Fibroblast of skin of left quadriceps (primary cell): ENCODE results near the gene MYBBP1A.
"Not testable (repeated sequence)": the region's sequence is repeated elsewhere in the genome, so short reads cannot be mapped to it uniquely, and the experiment has no call there.

Source experiments
- DNase-seq, 2 experiments: peaks; one replicate each; pipeline ENCODE4 v3.0.0-alpha.2; 2013; ENCODE audit warnings: low read depth in 2 of 2

MYBBP1A gene

DNA sequence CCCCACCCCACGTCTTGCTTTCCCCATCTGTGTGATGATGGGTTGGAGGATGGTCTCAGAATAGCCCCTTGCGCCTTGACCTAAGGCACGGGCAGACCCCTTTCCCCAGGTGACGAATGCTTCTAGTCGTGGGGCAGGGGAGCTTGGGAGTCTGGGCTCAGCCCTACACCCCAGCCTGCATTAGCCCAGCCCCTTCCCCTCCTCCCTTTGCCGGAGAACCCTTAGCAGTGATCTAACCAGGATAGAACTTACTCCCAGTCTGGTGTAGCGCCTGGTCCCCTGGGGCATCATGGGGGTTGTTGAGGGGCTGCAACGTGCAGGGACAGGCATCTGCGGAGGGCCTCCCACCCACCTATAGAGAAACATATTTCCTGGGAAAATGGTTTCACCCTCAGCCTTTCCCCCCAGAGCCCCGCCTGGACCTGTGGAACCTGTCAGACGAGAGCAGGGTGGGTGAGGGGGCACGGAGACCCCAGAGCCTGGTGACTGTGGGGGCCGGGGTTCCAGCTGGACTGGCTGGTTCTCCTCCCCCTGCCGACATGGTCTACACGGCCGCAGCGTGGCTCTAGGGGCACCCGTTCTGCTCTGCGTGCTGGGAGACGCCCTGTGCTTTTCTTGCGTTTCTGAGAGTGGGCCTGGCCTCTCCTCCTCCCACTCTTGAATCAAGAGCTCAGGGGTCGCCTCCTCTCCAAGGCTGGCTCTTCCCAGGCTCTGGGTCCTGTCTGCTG is 33.9 kb upstream of the MYBBP1A start:
- DNase-seq = no peak

DNA sequence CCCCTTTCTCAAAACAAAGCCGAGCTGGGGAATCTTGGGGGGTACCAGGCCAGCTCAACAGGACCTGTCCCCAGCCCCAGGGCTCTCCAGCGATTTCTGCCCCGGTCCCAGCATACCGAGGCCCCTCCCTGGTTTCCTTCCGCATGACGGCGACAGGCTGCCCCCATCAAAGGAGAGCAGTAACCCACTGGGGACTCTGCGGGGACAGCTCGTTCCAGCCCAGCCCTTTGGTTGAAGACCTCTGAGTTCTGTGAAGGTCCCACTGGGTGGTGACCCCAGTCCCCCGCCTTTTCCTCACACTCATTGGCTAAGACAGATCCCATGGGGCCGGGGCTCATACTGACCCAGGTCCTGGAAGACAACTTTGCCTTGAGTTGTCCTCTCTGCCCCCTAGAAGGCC is 33.2 kb upstream of the MYBBP1A start:
- no peak for DNase-seq

- no peak for DNase-seq
These were observed 32.6 kb upstream of the MYBBP1A start for GRCh38 chr17:4587803-4588202.

GRCh38 chr17:4587195-4587594 is 32.0 kb upstream of the MYBBP1A start:
- DNase-seq = no peak

DNA sequence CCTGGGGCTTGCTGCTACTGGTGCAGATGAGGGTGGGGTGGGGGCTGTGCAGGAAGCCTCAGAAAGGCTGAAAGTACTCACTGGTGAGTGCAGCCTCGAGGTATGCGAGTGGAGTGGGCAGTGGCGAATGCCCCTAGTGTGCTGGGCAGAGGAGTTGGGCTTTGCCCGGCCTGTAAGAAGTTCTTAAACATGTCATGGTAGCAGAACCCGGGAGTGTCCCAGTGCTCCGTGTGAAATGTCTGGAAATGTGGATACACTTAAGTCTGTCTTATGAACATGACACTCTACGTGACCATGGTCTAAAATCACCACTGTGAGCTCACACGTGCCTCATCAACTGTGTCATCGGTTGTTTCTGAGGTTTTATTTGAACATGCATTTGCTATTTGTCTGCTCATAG is 30.9 kb upstream of the MYBBP1A start:
- DNase-seq = no peak

- DNase-seq = no peak
These were observed 30.4 kb upstream of the MYBBP1A start for GRCh38 chr17:4585638-4585994.

DNA sequence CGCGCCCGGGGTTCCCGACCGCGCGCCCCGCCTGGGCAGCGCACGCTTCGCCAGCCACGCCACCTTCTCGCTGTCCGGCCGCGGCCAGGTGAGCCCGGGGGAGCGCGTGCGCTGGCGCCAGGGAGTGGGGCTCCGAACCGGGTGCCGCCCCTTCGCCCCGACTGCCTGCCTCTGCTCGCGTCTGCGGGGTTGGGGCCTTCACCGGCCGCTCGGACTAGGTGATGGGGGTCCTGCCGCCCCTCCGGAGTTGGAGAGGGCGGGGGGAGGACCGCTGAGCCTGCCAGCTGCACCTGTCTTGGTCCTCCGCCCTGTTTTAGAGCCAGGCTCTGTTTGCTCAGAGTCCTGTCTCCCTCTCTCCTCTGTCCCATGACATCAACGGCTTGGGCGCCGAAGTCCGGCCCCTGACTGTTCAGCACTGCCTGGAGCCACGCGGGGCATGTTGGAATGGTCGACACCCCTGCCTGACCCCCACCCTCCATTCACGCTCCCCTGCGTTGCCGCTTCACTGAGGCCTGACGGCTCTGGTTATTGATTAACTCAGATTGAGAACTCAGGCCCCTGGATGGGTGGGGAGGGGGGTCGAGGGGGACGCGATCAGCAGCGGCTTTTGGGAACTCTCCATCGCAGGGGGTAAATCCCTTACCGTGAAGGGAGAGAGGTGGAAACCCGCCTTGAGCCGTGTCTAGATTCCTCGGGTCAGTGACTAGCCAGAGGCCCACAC is 29.9 kb upstream of the MYBBP1A start:
- no peak for DNase-seq

- no peak for DNase-seq
These were observed 29.1 kb upstream of the MYBBP1A start, which contains the start of gene SMTNL2 for GRCh38 chr17:4584101-4584916. Gene SMTNL2, plus strand, starts transcription at chr17:4584529. Its CDS starts 77 bp downstream, at chr17:4584606.

DNA sequence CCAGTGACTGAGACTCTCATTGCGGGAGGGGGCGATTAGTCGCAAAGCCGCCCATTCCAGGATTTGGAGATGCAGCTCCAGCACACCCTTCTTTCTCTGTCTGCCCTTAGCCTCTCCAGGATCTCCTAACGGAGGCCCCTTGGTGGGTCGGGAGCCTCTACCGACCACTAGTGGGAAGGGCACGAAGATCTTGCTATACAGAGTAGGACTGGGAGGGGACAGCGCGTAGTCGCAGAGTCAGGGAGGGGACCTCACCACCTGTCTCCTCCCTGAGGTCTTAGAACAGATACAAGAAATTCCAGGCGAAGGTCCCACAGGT is 28.6 kb upstream of the MYBBP1A start:
- DNase-seq = no peak

DNA sequence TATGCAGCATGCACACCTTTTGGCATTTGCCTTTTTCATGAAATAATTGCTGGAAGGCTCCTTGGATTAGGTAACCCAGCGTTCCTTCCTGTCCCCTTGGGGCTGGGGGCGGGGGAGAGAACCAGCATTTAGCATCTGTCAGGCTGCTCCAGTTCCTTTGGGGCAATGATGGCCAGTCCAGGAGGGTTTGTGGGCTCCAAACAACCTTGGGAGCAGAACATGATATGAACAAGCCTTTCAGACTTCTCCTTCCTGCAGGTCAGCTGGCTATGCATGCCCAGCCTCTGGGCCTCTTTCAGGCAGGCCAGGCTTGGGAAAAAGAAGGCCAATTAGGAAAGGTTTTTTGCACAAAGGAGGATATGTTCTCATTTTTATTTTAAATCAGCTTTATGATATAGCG is 28.0 kb upstream of the MYBBP1A start:
- no peak for DNase-seq

GRCh38 chr17:4582691-4583090 is 27.5 kb upstream of the MYBBP1A start:
- DNase-seq = no peak

DNA sequence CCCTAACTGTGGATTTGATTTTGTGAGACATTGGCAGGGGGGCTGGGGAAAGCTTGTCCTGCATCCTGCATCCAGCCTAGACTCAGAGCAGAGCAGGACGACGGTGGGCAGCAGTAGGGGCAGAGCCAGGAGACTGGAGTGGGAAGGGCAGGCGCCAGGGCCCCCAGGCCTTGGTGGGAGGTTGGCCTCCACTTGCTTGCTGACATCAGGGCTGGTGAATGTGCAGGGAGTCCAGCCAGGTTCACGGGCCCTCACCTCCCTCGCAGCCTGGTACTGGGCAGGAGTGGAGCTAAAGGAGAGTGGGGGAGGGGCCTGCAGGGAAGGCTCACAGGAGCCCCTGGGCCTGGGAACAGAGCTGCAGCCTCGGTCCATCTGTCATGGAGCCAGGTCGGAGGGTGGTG is 26.9 kb upstream of the MYBBP1A start:
- DNase-seq = no peak

DNA sequence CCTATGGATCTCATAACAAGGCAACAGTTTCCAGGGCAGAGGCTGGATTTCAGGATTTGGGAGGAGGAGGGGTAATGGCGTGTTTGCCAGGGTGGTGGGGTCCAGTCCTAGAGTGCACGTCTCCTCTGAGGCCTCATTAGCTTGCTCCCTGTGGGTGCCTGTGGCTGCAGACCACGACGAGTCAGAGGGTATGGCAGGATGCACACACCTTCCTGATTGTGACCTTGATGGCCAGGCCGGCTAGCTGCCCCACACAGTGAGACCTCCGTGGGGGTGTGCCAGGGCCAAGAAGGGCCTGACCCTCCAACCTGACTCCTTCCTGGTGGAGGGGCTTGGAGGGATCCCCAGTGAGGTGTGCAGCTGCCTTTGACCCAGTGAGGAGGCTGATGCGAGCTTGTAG is 25.1 kb upstream of the MYBBP1A start:
- DNase-seq = no peak

DNA sequence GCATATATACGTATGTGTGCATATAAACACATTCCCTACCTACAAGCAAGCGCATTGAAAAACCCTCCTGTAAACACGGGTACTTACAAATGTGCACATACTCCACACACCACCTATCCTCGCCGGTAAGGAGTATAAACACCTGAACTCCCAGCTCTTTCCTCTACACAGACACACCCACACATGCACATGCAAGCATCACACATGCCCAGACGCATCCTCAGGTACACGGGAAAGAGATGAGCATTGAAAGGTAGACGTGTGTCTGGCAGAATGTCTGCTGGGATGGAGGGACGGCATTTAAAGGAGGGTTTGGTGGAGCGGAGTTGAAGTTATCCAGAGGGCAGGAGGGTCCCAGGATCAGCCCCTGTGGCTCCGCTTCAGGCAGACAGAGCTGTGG is 24.5 kb upstream of the MYBBP1A start:
- no peak for DNase-seq

- not testable (repeated sequence) for DNase-seq
These were observed 23.2 kb upstream of the MYBBP1A start for GRCh38 chr17:4578349-4578748.

DNA sequence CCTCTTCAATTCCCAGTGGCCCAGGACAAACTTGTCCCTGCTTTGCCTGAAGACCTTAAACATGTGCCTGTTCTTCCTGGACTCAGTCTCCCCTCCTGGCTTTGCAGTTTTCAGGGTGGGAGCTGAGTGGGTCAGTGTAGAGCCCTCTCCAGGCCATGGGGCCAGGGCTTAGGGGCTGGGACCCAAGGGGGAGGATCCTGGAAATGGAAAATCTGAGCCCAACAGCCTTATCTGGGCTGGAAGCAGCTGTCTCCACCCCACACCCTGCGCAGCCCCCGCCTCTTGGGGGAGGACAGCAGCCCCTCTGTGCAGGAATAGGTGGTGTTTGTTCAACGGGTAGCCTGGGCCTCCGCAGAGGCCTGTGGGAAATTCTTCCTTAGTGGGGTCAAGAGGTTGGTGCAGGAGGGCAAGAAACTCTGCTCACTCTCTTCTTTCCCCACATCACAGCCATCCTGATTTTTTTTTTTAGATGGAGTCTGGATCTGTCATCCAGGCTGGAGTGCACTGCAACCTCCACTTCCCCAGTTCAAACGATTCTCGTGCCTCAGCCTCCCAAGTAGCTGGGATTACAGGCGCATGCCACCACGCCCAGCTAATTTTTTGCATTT is 22.3 kb upstream of the MYBBP1A start:
- no peak for DNase-seq

DNA sequence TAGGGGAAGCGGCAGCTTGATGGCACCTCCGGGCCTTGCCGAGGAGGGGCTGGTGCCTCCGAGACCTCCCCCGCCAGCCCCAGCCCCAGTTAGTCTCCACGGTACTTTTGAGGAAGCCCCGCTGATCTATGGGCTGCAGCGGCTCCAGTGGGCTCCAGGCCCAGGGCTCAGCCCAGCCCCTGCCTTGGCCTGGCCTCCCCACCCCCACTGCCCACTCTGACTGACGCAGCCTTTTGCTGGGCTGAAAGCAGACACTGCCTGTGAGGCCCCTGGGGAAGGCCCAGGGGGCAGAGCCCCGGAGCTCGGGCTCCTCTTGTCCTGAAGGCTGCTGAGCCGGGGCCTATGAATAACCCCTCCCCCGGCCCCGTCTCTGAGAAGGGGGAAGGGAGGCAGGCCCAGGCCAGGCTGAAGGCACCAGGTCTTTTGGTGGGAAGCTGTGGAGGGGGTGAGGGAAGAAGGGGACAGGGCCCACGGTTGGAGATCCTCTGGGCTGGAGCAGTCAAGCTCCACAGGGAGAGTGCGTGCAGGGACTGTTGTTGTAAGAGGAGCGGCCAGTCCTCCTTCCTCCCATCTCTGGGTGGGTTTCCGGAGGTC is 21.6 kb upstream of the MYBBP1A start:
- DNase-seq = no peak

DNA sequence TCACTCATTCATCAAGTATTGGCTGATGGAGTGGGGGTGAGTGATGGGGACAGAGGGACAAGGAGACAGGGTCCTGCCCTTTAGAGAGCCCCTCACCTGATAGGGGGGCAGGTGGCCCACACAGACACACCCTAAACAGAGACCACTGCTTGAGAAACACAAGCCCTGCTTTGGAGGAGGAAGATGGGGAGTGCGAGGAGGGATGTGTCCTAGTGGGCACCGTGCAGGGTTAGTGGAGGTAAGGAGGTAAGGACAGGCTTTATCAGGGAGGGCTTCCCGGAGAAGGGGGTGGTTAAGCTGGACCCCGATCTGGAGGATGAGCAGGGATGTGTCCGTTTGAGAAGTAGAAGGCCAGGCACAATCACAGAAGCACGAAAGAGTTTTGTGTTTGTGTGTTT is 21.0 kb upstream of the MYBBP1A start:
- no peak for DNase-seq

DNA sequence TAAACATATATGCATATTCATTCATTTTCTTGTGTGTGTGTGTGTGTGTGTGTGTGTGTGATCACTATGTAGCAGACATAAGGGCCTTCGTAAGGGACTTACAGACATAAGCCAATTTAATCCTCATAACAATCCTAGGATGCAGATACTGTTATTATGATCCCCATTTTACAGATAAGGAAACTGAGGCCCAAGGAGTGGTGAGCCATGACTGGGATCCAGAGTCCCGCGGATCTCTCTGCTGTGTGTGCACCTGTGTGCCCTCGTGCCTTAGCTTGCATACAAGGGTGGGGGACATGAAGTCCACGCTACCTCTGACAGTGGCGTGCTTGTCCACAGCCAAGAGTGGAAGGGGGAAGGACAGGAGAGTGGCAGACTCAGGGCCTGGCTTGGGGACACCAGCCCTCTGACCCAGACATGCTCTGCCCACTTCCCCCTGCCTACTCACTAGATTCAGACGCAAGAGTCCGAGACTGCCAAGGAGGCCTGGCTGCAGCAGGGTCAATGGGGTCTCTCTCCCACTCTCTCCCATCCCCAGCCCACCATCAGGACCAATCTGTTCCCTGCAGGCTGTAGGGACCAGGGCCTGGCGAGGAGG is 19.4 kb upstream of the MYBBP1A start:
- DNase-seq = no peak

GRCh38 chr17:4573669-4574068 is 18.5 kb upstream of the MYBBP1A start:
- no peak for DNase-seq

DNA sequence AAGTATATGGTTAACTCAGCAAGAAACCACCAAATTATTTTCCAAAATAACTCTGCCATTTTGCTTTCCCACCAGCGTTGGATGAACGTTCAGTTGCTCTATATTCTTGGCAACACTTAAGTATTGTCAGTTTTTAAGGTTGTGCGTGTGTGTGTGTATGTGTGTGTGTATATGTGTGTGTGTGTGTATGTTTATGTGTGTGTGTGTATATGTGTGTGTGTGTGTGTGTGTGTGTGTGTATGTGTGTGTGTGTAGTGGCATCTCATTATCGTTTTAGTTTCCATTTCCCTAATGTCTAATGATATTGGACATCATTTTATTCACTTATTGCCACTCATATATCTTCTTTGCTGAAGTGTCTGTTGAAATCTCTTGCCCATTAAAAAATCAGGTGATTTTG is 17.9 kb upstream of the MYBBP1A start:
- DNase-seq = no peak

GRCh38 chr17:4572131-4572530 is 16.9 kb upstream of the MYBBP1A start:
- DNase-seq = no peak
